CD8-positive, alpha-beta memory T cell (primary cell): ENCODE data around the gene FCGR3B. TPM values are rescaled to one million over a fixed set of nuclear protein-coding genes. Genes with fewer than 3 reads are reported as not detected.
"Not testable (repeated sequence)": the region's sequence is repeated elsewhere in the genome, so short reads cannot be mapped to it uniquely, and the experiment has no call there.

Experiments used
- CTCF ChIA-PET: fragments of 350-600 bp; sonication (Branson Sonifier 250); formaldehyde crosslinking; loops from one replicate; lab custom pipeline; 2021; ENCODE audit warnings: antibody characterized with exemption; lab: Charles Lee
- POLR2A ChIA-PET: fragments of 350-600 bp; sonication (Branson Sonifier 250); formaldehyde crosslinking; loops from one replicate; lab custom pipeline; 2021; ENCODE audit warnings: antibody characterized with exemption; lab: Charles Lee
- DNase-seq, 5 donors: peaks; one replicate each; pipeline versions ENCODE4 v3.0.0 to v3.0.0-alpha.2; 2020 to 2022; ENCODE audit warnings: mixed read lengths in 1 of 5
- H3K27ac ChIP-seq: one replicate; pipeline ENCODE4 v1.7.0; 2013; ENCODE audit warnings: low read depth, mild to moderate bottlenecking, low read length, moderate library complexity
- H3K27me3 ChIP-seq: 2 replicates; pipeline ENCODE4 v1.7.0; 2013; ENCODE audit warnings: low read length, mild to moderate bottlenecking; ENCODE audit not compliant: insufficient read depth, poor library complexity, severe bottlenecking
- H3K36me3 ChIP-seq: 2 replicates; pipeline ENCODE4 v1.7.0; 2013; ENCODE audit warnings: mild to moderate bottlenecking, low read length, moderate library complexity; ENCODE audit not compliant: insufficient read depth
- H3K4me1 ChIP-seq: 2 replicates; pipeline ENCODE4 v1.7.0; 2013; ENCODE audit warnings: mild to moderate bottlenecking, low read length, moderate library complexity; ENCODE audit not compliant: insufficient read depth
- H3K4me3 ChIP-seq: 2 replicates; pipeline ENCODE4 v1.7.0; 2013; ENCODE audit warnings: mild to moderate bottlenecking, low read length
- H3K9me3 ChIP-seq: 2 replicates; pipeline ENCODE4 v1.7.0; 2013; ENCODE audit warnings: mild to moderate bottlenecking, low read length
- H3K27ac Mint-ChIP-seq, 8 donors: one replicate each; pipeline ENCODE4 v1.8.0; 2020 to 2021; ENCODE audit warnings: mixed read lengths in 8 of 8, mild to moderate bottlenecking in 6 of 8, inconsistent platforms in 3 of 8, moderate library complexity in 3 of 8
- H3K27me3 Mint-ChIP-seq, 2 donors: one replicate each; pipeline ENCODE4 v1.8.0; 2020 to 2021; ENCODE audit warnings: mixed read lengths in 2 of 2, mild to moderate bottlenecking in 1 of 2, moderate library complexity in 1 of 2
- H3K36me3 Mint-ChIP-seq, 3 donors: one replicate each; pipeline ENCODE4 v1.8.0; 2020 to 2021; ENCODE audit warnings: mixed read lengths in 3 of 3, inconsistent platforms in 1 of 3, mild to moderate bottlenecking in 1 of 3
- H3K4me1 Mint-ChIP-seq, 3 donors: one replicate each; pipeline ENCODE4 v1.8.0; 2020 to 2021; ENCODE audit warnings: mixed read lengths in 3 of 3, inconsistent platforms in 1 of 3, mild to moderate bottlenecking in 1 of 3
- H3K4me3 Mint-ChIP-seq, 7 donors: one replicate each; pipeline ENCODE4 v1.8.0; 2020 to 2021; ENCODE audit warnings: mixed read lengths in 7 of 7, mild to moderate bottlenecking in 6 of 7, moderate library complexity in 4 of 7, inconsistent platforms in 2 of 7
- H3K9me3 Mint-ChIP-seq, 5 donors: one replicate each; pipeline ENCODE4 v1.8.0; 2020 to 2022; ENCODE audit warnings: mixed read lengths in 5 of 5, mild to moderate bottlenecking in 3 of 5, moderate library complexity in 2 of 5, inconsistent platforms in 1 of 5
- polyA plus RNA-seq: library from polyadenylated mRNA; unstranded; fragments of 300-500 nt; fragmentation: Illumina TruSeq; gene quantifications from one replicate; pipeline ENCODE4 v1.2.3, GENCODE V29; 2021
- total RNA-seq, 2 experiments: library from RNA; stranded (reverse); gene quantifications; one replicate each; pipeline ENCODE4 v1.2.3, GENCODE V29; 2021

The FCGR3B gene
- total and polyA plus RNA-seq, 3 experiments from 2014 or later = 0.46 TPM; not detected in 2

DNA sequence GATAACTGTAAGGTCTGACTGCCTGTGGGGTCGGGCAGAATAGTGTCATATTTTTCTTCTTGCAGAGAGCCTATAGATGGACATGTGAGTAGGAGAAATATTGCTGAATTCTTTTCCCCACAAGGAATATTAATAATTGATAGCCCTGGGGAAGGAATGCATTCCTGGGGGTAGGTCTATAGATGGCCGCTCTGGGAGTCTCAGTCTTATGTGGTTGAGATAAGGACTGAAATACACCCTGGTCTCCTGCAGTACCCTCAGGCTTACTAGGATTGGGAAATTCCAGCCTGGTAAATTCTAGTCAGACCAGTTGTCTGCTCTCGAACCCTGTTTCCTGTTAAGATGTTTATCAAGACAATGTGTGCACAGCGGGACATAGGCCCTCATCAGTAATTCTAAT lies 12.5 kb downstream of the FCGR3B start:
- H3K4me1 ChIP-seq, POLR2A ChIA-PET, H3K27me3 ChIP-seq, H3K36me3 ChIP-seq, DNase-seq, H3K27ac Mint-ChIP-seq, H3K4me3 ChIP-seq, H3K4me3 Mint-ChIP-seq, H3K36me3 Mint-ChIP-seq, H3K27me3 Mint-ChIP-seq, CTCF ChIA-PET, H3K27ac ChIP-seq, H3K9me3 ChIP-seq, H3K9me3 Mint-ChIP-seq: not testable (repeated sequence)
- peaks cover 27 to 31% (median 30%) of the 10 kb centered on the region in 3 donors for H3K4me1 Mint-ChIP-seq

DNA sequence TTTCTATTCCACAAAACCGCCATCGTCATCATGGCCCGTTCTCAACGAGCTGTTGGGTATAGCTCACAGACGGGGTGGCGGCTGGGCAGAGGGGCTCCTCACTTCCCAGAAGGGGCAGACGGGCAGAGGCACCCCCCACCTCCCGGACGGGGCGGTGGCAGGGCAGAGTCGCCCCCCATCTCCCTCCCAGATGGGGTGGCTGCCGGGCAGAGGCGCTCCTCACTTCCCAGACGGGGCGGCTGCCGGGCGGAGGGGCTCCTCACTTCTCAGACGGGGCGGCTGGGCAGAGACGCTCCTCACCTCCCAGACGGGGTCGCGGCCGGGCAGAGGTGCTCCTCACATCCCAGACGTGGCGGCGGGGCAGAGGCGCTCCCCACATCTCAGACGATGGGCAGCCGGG lies 14.6 kb downstream of the FCGR3B start:
- Mint-ChIP-seq H3K36me3 (peaks cover 0 to 10% (median 0%) of the 10 kb centered on the region in 3 donors), H3K4me1 (peaks cover 29 to 32% (median 31%) of the 10 kb centered on the region in 3 donors)
- H3K4me3 ChIP-seq, H3K36me3 ChIP-seq, DNase-seq, H3K9me3 Mint-ChIP-seq, H3K4me1 ChIP-seq, H3K27ac ChIP-seq, H3K27me3 Mint-ChIP-seq, H3K27me3 ChIP-seq, POLR2A ChIA-PET, CTCF ChIA-PET, H3K27ac Mint-ChIP-seq, H3K4me3 Mint-ChIP-seq, H3K9me3 ChIP-seq: not testable (repeated sequence)

DNA sequence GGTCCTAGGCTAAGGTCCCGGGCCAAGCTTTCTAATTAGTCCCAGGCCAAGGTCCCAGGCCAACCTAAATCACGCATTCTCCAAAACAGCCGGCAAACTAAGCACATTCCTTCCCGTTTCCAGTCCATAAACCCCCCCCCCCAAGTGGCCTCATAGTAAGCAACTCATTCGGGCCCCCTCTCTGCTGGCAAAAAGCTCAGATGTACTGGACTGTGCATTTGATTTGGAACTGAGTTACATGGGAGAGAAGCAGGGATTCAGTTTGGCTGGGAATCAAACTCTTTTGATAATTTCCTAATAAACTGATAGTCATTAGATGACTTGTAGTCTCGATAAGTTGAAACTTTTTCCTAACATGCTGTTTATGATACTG lies 17.8 kb downstream of the FCGR3B start:
- H3K4me1 ChIP-seq, H3K27me3 Mint-ChIP-seq, H3K9me3 Mint-ChIP-seq, H3K36me3 ChIP-seq, H3K9me3 ChIP-seq, H3K4me3 ChIP-seq, DNase-seq, H3K27me3 ChIP-seq, POLR2A ChIA-PET, H3K36me3 Mint-ChIP-seq: not testable (repeated sequence)
- CTCF ChIA-PET = interaction anchor here (1.0 kb wide), 1 partner anchor 136 kb away, joined by 3 read pairs; the partner anchor contains the start of gene DUSP12
- Mint-ChIP-seq H3K27ac (peak overlapping the region; percentile 84 to 98 (median 94)), H3K4me3 (peak overlapping the region; percentile 88 to 95 (median 92)), H3K4me1 (peaks cover 18 to 20% (median 20%) of the 10 kb centered on the region in 3 donors)
- H3K27ac ChIP-seq = peak overlapping the region; percentile 79

DNA sequence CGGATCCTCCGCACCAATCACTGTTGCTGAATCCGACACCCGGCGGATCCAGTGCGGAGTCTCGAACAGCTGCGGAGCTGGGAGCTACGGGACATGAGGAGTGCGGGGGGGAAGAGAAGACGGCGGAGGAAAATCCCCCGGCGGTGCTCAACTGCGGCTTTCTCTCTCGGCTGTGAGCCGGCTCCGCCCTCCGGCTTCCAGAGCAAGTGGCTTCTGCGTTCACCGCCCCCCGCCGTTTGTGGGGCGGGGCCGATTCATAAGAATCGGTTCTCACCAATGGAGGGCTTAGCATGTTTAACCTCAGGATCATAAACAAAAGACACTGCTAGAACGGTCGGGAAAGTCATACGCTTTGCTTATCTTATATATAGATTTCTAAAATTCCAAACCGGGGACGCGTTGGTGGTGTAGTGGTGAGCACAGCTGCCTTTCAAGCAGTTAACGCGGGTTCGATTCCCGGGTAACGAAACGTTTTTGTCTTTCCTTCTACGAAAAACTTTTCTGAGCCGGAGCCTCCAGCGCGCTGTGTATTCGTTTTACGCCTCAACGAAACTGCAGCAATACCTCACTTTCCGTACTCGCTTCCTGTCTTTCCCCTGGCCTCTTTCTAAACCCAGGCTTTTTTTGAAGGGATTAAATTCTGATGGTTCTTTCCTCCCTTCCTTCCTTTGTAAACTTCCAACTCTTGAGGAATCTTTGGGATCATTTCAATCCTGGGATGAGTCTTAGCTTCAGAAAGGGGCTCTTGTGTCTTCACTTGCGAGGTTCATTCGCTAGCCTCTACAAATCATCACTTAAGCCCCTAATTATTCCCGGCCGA lies 18.4 kb downstream of the FCGR3B start:
- peak; percentile 86 to 94 (median 94) for DNase-seq
- H3K27me3 Mint-ChIP-seq, H3K4me1 ChIP-seq, H3K27me3 ChIP-seq, H3K36me3 ChIP-seq, H3K9me3 ChIP-seq, H3K36me3 Mint-ChIP-seq, POLR2A ChIA-PET, H3K9me3 Mint-ChIP-seq: not testable (repeated sequence)
- H3K4me1 Mint-ChIP-seq = peaks cover 18 to 20% (median 20%) of the 10 kb centered on the region in 3 donors
- H3K4me3 Mint-ChIP-seq = peak overlapping the region; percentile 88 to 95 (median 92)
- peak overlapping the region; percentile 84 to 98 (median 94) for H3K27ac Mint-ChIP-seq
- Histone ChIP-seq H3K27ac (peak overlapping the region; percentile 79), H3K4me3 (peak overlapping the region; percentile 63)
- CTCF ChIA-PET = interaction anchor here (1.0 kb wide), 1 partner anchor 137 kb away, joined by 3 read pairs; the partner anchor contains the start of gene DUSP12

DNA sequence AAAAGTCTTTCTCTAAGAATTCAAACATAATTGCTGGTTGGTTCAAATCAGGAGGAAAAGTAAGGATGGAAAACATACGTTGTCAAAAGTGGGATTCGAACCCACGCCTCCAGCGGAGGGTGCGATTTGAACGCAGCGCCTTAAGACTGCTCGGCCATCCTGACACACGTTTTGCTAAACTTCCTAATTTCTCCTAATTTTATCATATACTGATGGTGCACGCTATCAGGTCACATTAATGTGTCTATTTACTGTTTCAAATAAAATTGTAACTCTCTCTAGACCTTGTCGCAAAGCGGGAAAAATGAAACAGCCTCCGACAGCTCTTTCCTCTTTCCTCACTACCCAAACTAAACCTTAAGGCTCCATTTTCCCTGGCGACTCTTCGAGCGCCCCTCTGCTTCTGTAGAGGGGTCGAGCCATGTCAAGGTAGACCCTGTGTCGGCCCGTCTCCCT lies 19.1 kb downstream of the FCGR3B start:
- not testable (repeated sequence) for H3K36me3 Mint-ChIP-seq, H3K9me3 Mint-ChIP-seq, H3K36me3 ChIP-seq, H3K9me3 ChIP-seq, H3K27me3 ChIP-seq, H3K4me1 ChIP-seq, H3K27me3 Mint-ChIP-seq
- Mint-ChIP-seq H3K4me1 (peaks cover 18 to 20% (median 20%) of the 10 kb centered on the region in 3 donors), H3K4me3 (peak overlapping the region; percentile 88 to 95 (median 92)), H3K27ac (peak overlapping the region; percentile 84 to 98 (median 94))
- POLR2A ChIA-PET = interaction anchor here (0.6 kb wide), 1 partner anchor 115 kb away, joined by 3 read pairs; no protein-coding TSS in a partner anchor
- DNase-seq = peak in 1 of 5 donors; percentile 49
- Histone ChIP-seq H3K4me3 (peak overlapping the region; percentile 63), H3K27ac (peak overlapping the region; percentile 79)
- CTCF ChIA-PET = interaction anchor here (1.0 kb wide), 1 partner anchor 138 kb away, joined by 3 read pairs; the partner anchor contains the start of gene DUSP12

DNA sequence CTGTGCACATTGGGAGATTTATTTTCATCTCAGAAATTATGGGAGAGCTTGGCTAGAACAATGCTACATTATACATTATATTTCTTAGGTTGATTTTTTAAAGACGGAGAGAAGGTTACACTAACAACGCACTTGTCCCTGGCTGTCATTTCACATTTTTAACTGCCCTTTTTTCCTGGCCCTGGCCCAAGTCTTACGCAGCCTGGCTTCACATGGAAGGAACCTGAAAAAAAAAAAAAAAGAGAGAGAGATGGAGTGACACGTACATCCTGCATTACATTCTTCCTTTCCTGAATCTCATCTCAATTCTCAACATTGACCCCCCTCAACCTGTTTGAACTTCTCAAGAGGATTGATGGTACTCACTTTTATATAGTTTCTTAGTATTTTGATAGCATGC lies 20.8 kb downstream of the FCGR3B start:
- H3K9me3 Mint-ChIP-seq, H3K36me3 ChIP-seq, H3K27ac ChIP-seq, H3K27me3 Mint-ChIP-seq, H3K4me1 ChIP-seq, H3K4me3 ChIP-seq, POLR2A ChIA-PET, DNase-seq, H3K27me3 ChIP-seq, H3K9me3 ChIP-seq, H3K36me3 Mint-ChIP-seq: not testable (repeated sequence)
- Mint-ChIP-seq H3K4me3 (peak overlapping the region in 2 of 7 donors; percentile 11 to 25), H3K27ac (peak overlapping the region in 1 of 8 donors; percentile 51), H3K4me1 (peaks cover 18 to 21% (median 20%) of the 10 kb centered on the region in 3 donors)
- CTCF ChIA-PET = interaction anchor here (0.8 kb wide), 1 partner anchor 128 kb away, joined by 3 read pairs; no protein-coding TSS in a partner anchor

DNA sequence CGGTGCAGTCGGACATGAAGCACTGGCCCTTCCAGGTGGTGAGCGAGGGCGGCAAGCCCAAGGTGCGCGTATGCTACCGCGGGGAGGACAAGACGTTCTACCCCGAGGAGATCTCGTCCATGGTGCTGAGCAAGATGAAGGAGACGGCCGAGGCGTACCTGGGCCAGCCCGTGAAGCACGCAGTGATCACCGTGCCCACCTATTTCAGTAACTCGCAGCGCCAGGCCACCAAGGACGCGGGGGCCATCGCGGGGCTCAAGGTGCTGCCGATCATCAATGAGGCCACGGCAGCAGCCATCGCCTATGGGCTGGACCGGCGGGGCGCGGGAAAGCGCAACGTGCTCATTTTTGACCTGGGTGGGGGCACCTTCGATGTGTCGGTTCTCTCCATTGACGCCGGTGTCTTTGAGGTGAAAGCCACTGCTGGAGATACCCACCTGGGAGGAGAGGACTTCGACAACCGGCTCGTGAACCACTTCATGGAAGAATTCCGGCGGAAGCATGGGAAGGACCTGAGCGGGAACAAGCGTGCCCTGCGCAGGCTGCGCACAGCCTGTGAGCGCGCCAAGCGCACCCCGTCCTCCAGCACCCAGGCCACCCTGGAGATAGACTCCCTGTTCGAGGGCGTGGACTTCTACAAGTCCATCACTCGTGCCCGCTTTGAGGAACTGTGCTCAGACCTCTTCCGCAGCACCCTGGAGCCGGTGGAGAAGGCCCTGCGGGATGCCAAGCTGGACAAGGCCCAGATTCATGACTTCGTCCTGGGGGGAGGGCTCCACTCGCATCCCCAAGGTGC lies 24.2 kb downstream of the FCGR3B start:
- H3K36me3 ChIP-seq, H3K36me3 Mint-ChIP-seq, DNase-seq, H3K27ac ChIP-seq, H3K4me1 Mint-ChIP-seq, H3K27ac Mint-ChIP-seq, H3K4me3 Mint-ChIP-seq, H3K4me1 ChIP-seq, H3K27me3 ChIP-seq, H3K4me3 ChIP-seq, H3K9me3 ChIP-seq, H3K9me3 Mint-ChIP-seq, CTCF ChIA-PET, POLR2A ChIA-PET: not testable (repeated sequence)
- H3K27me3 Mint-ChIP-seq = peaks cover 6 to 15% of the 10 kb centered on the region in 2 donors
